Adipocyte (in vitro differentiated cells): ENCODE measurements around the gene RPL7A.
"Not testable (repeated sequence)": the region's sequence is repeated elsewhere in the genome, so short reads cannot be mapped to it uniquely, and the experiment has no call there.

Experiments
- DNase-seq: peaks from one replicate; pipeline ENCODE4 v3.0.0-alpha.2; 2015; ENCODE audit warnings: low read depth
- H3K27me3 ChIP-seq: replicated peaks from 2 replicates; pipeline ENCODE4 v1.7.0; 2013; ENCODE audit warnings: mild to moderate bottlenecking, low read length, moderate library complexity; ENCODE audit not compliant: control insufficient read depth, insufficient read depth
- H3K36me3 ChIP-seq: 2 replicates; pipeline ENCODE4 v1.7.0; 2013; ENCODE audit warnings: low read length, mild to moderate bottlenecking, moderate library complexity; ENCODE audit not compliant: control insufficient read depth, insufficient read depth, severe bottlenecking
- H3K4me1 ChIP-seq: 2 replicates; pipeline ENCODE4 v1.7.0; 2013; ENCODE audit warnings: mild to moderate bottlenecking, low read length, moderate library complexity; ENCODE audit not compliant: control insufficient read depth, insufficient read depth
- H3K4me3 ChIP-seq: 2 replicates; pipeline ENCODE4 v1.7.0; 2013; ENCODE audit warnings: mild to moderate bottlenecking, low read length, moderate library complexity
- H3K9ac ChIP-seq: 2 replicates; pipeline ENCODE4 v1.7.0; 2013; ENCODE audit warnings: mild to moderate bottlenecking, low read length, moderate library complexity
- H3K9me3 ChIP-seq: 2 replicates; pipeline ENCODE4 v1.7.0; 2013; ENCODE audit warnings: mild to moderate bottlenecking, low read length, moderate library complexity; ENCODE audit not compliant: control insufficient read depth

The RPL7A gene

GRCh38 chr9:133331221-133331620 is 16.8 kb upstream of the RPL7A start:
- DNase-seq: no peak
- Histone ChIP-seq H3K27me3 (no peaks in the 10 kb centered on the region), H3K9ac (no peak overlapping the region), H3K4me3 (no peak overlapping the region), H3K4me1 (peaks cover 6% of the 10 kb centered on the region), H3K36me3 (peaks cover 45% of the 10 kb centered on the region), H3K9me3 (no peaks in the 10 kb centered on the region)

GRCh38 chr9:133331641-133332380 is 16.2 kb upstream of the RPL7A start:
- Histone ChIP-seq H3K36me3 (peaks cover 45% of the 10 kb centered on the region), H3K4me1 (peaks cover 10% of the 10 kb centered on the region), H3K4me3 (no peak overlapping the region), H3K9ac (no peak overlapping the region), H3K9me3 (no peaks in the 10 kb centered on the region), H3K27me3 (no peaks in the 10 kb centered on the region)
- no peak for DNase-seq

- Histone ChIP-seq H3K36me3 (peaks cover 45% of the 10 kb centered on the region), H3K9me3 (no peaks in the 10 kb centered on the region), H3K9ac (no peak overlapping the region), H3K4me1 (peaks cover 10% of the 10 kb centered on the region), H3K4me3 (no peak overlapping the region), H3K27me3 (no peaks in the 10 kb centered on the region)
- no peak for DNase-seq
Measured at GRCh38 chr9:133332381-133332730, 15.7 kb upstream of the RPL7A start.

GRCh38 chr9:133333011-133333410 is 15.0 kb upstream of the RPL7A start:
- Histone ChIP-seq H3K36me3 (peaks cover 45% of the 10 kb centered on the region), H3K4me1 (peaks cover 10% of the 10 kb centered on the region), H3K4me3 (no peak overlapping the region), H3K27me3 (no peaks in the 10 kb centered on the region), H3K9ac (no peak overlapping the region), H3K9me3 (no peaks in the 10 kb centered on the region)
- DNase-seq: no peak

- H3K4me1 ChIP-seq: peaks cover 10% of the 10 kb centered on the region
- H3K4me3 ChIP-seq: no peak overlapping the region
- H3K27me3 ChIP-seq: no peaks in the 10 kb centered on the region
- H3K9me3 ChIP-seq: no peaks in the 10 kb centered on the region
- no peak for DNase-seq
- H3K36me3 ChIP-seq: peaks cover 45% of the 10 kb centered on the region
- no peak overlapping the region for H3K9ac ChIP-seq
Measured at GRCh38 chr9:133333566-133333965, 14.5 kb upstream of the RPL7A start.

- Histone ChIP-seq H3K9ac (no peak overlapping the region), H3K4me1 (peaks cover 10% of the 10 kb centered on the region), H3K36me3 (peaks cover 49% of the 10 kb centered on the region), H3K4me3 (no peak overlapping the region), H3K27me3 (no peaks in the 10 kb centered on the region), H3K9me3 (no peaks in the 10 kb centered on the region)
- DNase-seq: no peak
Measured at GRCh38 chr9:133334161-133334560, 13.9 kb upstream of the RPL7A start.

GRCh38 chr9:133334888-133335287 is 13.1 kb upstream of the RPL7A start:
- H3K36me3 ChIP-seq: peaks cover 53% of the 10 kb centered on the region
- not testable (repeated sequence) for DNase-seq

GRCh38 chr9:133335924-133336811 is 11.8 kb upstream of the RPL7A start, which contains the start of gene SURF6:
Gene SURF6 (minus strand): TSS chr9:133336188. CDS start chr9:133336132, 56 bp downstream.
- peak within 1 kb of the TSS; percentile 95 for H3K4me3 ChIP-seq
- H3K4me1 ChIP-seq: peaks cover 10% of the 10 kb centered on the region
- H3K36me3 ChIP-seq: peaks cover 53% of the 10 kb centered on the region
- H3K27me3 ChIP-seq: no peaks in the 10 kb centered on the region
- H3K9me3 ChIP-seq: no peaks in the 10 kb centered on the region
- peak within 1 kb of the TSS; percentile 95 for H3K9ac ChIP-seq
- peak; percentile 98 for DNase-seq

More at GRCh38 chr9:133334888-133335287, 13.1 kb upstream of the RPL7A start:
- not testable (repeated sequence) for H3K27me3 ChIP-seq, H3K9me3 ChIP-seq
- Histone ChIP-seq H3K4me3 (peak overlapping the region; percentile 95), H3K9ac (peak overlapping the region; percentile 95), H3K4me1 (peaks cover 10% of the 10 kb centered on the region)

GRCh38 chr9:133339641-133340040 is 8.4 kb upstream of the RPL7A start:
- peaks cover 55% of the 10 kb centered on the region for H3K36me3 ChIP-seq

GRCh38 chr9:133340256-133340655 is 7.8 kb upstream of the RPL7A start:
- peaks cover 58% of the 10 kb centered on the region for H3K36me3 ChIP-seq
- H3K4me1 ChIP-seq: peaks cover 4% of the 10 kb centered on the region
- H3K9ac ChIP-seq: no peak overlapping the region
- H3K27me3 ChIP-seq: no peaks in the 10 kb centered on the region
- H3K4me3 ChIP-seq: no peak overlapping the region
- no peaks in the 10 kb centered on the region for H3K9me3 ChIP-seq
- DNase-seq: no peak

More at GRCh38 chr9:133339641-133340040, 8.4 kb upstream of the RPL7A start:
- no peaks in the 10 kb centered on the region for H3K9me3 ChIP-seq
- H3K4me3 ChIP-seq: no peak overlapping the region
- H3K27me3 ChIP-seq: no peaks in the 10 kb centered on the region
- peaks cover 7% of the 10 kb centered on the region for H3K4me1 ChIP-seq
- H3K9ac ChIP-seq: no peak overlapping the region
- no peak for DNase-seq

- peaks cover 4% of the 10 kb centered on the region for H3K4me1 ChIP-seq
- no peak for DNase-seq
- H3K9me3 ChIP-seq: no peaks in the 10 kb centered on the region
- no peaks in the 10 kb centered on the region for H3K27me3 ChIP-seq
- H3K9ac ChIP-seq: no peak overlapping the region
- peaks cover 58% of the 10 kb centered on the region for H3K36me3 ChIP-seq
- H3K4me3 ChIP-seq: no peak overlapping the region
Measured at GRCh38 chr9:133340916-133341315, 7.1 kb upstream of the RPL7A start.
